C4-2B (cell line): Measurements from ENCODE around the gene SMG6.

Experiments used
- CTCF ChIP-seq: fragments of 450-650 bp; conservative IDR thresholded peaks from 2 replicates; pipeline ENCODE4 v1.5.1; 2017; ENCODE audit warnings: mild to moderate bottlenecking
- ZFX ChIP-seq: fragments of 450-650 bp; IDR thresholded peaks from 2 replicates; pipeline ENCODE4 v1.6.1; 2017

GRCh38 chr17:2156666-2157065, 146.9 kb downstream of the SMG6 start:
- TF ChIP-seq CTCF (no peak), ZFX (no peak)
